ENCODE data around the gene OR4P4. TPM values are rescaled to one million over a fixed set of nuclear protein-coding genes. Genes with fewer than 3 reads are reported as not detected.

The OR4P4 gene
- not detected for polyA plus RNA-seq (ENCODE audit: insufficient read length)

DNA sequence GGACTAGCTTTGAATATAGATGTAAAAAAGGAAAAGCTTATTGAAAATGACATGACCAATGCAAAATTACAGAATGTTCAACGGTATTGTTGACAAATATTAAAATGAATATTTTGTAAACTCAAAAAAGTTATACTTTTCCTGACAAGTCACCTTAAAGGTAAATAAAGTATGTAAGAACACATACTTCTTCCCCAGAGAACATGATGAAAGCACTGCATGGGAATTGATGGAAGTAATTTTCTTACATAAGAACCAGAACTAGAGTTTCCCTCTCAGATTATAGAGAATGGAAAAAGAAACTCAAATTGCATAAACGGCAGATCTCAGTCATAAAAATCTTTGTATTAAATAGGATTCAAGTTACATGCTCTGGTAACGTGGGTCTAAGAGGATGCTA, at the start of gene OR4P4:
OR4P4 (plus strand) TSS at position 301 of the 400 bp plus-strand sequence.
- DNase-seq (ENCODE audit: low read depth), result no peak

DNA sequence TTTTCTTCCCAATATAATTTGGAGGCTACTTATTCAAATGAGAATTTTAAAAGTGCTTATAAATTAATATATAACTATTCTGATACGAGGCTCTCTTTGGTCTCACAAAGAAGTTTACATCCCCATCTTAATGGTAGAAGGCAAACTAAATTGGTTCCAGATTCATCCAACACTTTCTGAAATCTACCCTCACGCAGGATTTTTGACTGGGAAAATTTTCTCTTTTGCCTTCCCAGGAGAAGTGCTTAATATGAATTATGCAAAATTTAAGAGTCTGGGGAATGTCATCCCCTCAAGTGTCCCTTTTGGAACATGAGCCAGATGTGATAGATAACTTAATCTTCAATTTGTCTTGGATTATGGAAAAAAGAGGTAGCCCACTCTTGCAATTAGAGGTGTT, 27.4 kb upstream of the OR4P4 start, which contains the start of gene OR4C11:
OR4C11 (minus strand) TSS at position 101 of the 400 bp plus-strand sequence. CDS start 3,272 bp downstream, outside the sequence.
- DNase-seq (ENCODE audit: low read depth), result no peak

DNA sequence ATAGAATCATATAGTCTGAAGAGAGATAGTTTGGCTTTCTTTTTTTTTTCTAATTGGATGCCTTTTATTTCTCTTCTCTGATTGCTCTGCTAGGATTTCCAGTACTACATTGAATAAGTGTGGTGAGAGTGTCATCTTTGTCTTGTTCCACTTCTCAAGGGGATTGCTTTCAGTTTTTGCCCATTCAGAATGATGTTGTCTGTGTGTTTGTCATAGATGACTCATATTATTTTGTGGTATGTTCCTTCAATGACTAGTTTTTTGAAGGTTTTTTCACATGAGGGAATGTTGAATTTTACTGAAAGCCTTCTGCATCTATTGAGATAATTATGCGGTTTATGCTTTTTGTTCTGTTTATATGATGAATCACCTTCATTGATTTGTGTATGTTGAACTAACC, 10.4 kb upstream of the OR4P4 start:
- no peak for DNase-seq (ENCODE audit: low read depth)

DNA sequence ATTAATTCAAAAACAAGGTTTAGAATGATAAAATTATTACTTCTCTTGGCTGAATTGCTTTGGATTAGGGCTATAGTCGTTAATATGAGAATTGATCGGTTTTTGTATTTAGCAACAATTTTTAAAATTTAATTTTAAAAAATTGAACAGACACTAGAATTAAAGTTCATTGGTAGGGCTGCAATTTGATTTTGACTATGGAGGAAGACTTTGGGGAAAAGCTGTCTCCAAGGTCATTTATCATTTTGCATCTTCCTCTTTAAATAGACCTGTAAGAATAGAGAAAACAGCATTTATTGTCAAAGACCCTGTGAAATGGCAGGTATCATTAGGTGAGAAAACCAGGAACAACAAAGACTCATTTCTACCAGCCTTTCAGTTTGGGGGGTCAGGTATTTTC, 13.1 kb downstream of the OR4P4 start, which contains the start of gene OR4S2:
OR4S2 (plus strand) TSS at position 301 of the 400 bp plus-strand sequence. CDS start 2,577 bp downstream, outside the sequence.
- DNase-seq (ENCODE audit: low read depth), result no peak

DNA sequence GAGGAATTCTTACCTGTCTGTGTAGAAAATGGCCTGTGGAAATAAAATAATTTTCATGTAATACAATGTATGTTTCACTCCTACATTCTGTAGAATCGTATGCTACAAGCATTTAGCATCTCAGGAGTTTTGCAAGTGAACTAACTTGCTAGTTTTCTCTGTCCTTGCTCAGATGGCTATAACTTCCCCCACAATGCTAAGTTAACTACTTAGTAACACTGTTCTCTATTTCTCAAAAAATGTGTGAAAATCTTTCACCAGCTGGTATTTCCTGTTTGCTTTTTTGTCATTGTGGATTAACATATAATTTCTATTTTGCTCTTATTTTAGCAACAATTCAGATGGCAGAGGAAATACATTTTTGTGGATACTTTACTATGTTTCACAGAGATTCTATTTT, 17.6 kb downstream of the OR4P4 start:
- no peak for DNase-seq (ENCODE audit: low read depth)

DNA sequence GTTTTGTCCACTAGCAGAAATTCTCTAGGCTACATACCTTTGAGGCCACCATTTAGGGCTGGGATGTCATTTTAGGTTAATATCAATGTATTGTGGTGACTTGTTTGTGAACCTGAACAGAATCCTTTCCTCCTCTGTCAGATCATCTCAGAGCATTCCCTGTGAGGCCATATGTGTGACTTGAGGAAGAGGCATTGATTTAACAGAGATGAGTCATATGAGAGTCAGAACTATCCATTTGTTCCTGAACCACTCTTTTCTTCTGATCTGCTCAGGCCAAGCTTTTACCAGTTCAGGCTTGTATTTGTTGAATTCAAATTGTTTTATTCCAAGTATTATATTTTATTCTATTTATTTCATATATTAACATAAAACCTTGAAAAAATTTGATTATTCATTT, 20.2 kb downstream of the OR4P4 start:
- DNase-seq (ENCODE audit: low read depth), result no peak

DNA sequence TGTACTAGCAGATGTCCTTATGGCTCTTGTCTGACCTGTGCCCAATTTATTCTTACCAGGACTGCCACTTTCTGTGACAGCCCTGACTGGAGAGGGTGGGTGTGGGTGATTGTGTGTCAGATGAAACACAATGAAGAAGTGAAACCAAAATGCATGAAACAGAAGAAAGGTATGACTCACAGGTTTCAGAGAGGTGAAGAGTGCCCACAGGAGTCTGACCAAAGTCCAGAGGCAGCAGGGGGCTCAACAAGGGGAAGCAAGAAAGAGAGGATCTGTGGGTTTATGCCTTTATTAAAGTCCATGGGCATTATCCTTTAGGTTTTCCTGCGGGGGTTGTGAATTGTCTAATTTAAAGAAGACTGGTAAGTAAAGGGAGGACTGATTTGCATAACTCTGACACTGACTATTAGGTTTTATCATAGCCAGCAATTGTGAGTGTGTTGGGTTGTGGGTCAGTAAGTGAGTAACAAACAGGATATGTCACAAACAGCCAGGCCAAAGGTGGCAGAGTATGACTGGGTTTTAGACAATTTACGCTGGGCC, 23.2 kb downstream of the OR4P4 start:
- no peak for DNase-seq (ENCODE audit: low read depth)

DNA sequence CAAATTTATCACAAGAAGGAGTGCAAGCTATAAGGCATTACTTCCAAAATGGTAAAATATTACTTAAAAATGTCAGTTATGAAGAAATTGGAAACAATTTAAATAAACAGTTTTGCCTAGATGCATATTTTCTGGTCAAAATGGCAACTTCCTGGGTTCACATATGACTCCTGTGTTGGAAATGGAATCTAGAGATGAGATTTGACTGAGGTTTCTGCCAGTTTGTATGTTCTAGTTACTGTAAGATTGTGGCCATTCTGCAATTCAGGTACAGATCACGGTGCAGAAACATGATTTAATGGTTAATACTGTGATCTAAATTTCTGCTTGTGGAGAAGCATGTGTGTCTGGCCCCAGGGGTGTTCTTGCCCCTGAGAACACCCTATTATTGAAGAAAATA, 23.7 kb downstream of the OR4P4 start:
- DNase-seq (ENCODE audit: low read depth), result no peak

DNA sequence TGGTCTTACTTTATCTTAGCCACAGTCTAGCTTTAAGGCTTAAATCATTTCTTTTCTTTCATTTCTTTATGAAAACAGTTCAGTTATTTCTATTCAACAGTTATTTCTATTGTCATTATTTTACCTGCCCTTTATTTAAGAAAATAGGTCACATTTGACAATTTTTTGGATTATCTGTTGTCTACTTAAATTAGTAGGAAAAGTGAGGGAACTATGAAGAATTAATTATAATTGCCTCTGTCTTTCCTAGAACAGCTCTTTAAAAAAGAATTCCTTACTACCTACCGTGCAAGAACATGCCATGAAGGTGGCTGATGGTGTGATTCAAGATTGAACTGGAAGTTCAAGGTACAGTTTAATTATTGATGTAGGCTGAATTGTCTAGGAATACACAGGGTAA, 27.0 kb downstream of the OR4P4 start, which contains the start of gene OR4C6:
OR4C6 (plus strand) TSS at position 301 of the 400 bp plus-strand sequence. CDS start 2,966 bp downstream, outside the sequence.
- no peak for DNase-seq (ENCODE audit: low read depth)

DNA sequence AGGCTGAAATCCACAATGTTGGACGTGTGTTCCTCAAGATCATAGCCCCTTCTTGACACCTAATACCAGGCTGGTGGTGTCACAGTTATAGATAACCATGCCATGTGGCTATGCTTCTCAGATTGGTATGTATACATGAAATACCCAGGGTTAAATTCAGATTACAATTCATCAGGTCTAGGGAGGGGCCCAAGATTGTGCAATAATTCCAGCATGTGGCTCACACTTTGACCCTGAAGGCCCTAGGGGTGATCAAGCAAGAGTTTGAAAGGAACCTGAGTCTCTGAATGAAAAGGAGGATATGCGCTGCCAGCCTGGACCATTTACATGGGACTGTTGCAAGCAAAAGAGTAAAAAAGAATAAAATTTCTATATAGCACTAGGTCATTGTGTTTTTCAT, 34.5 kb downstream of the OR4P4 start:
- DNase-seq (ENCODE audit: low read depth), result no peak

DNA sequence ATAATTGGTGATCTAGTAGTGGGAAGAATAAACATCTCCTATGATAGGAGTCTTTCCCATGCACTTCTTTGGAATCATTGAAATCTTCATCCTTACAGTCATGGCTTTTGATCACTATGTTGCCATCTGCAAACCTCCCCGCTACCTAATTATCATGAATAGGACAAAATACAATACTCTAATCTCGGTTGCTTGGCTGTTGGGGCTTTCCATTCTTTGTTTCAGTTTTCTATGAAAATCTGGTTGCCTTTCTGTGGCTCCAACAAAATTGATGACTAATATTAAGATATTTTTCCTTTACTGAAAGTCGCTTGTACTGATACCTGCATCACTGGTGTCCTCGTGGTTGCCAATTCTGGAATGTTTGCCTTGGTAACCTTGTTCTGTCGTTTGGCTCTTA, 38.9 kb downstream of the OR4P4 start:
- DNase-seq (ENCODE audit: low read depth), result no peak

Other genes starting within 250 kb of the OR4P4 start
- not detected for gene OR4C15, start 80.6 kb upstream of the OR4P4 start, polyA plus RNA-seq (ENCODE audit: insufficient read length)
- not detected for gene OR4C16, start 63.0 kb upstream of the OR4P4 start, polyA plus RNA-seq (ENCODE audit: insufficient read length)
- not detected for gene OR4C11, start 27.5 kb upstream of the OR4P4 start, polyA plus RNA-seq (ENCODE audit: insufficient read length)
- gene OR4S2, start 13.2 kb downstream of the OR4P4 start, polyA plus RNA-seq (ENCODE audit: insufficient read length), result not detected
- not detected for gene OR4C6, start 27.1 kb downstream of the OR4P4 start, polyA plus RNA-seq (ENCODE audit: insufficient read length)
- not detected for gene OR5D13, start 138.3 kb downstream of the OR4P4 start, polyA plus RNA-seq (ENCODE audit: insufficient read length)
- gene OR5D14, start 160.4 kb downstream of the OR4P4 start, polyA plus RNA-seq (ENCODE audit: insufficient read length), result not detected
- gene OR5L1, start 176.3 kb downstream of the OR4P4 start, polyA plus RNA-seq (ENCODE audit: insufficient read length), result not detected
- gene OR5D18, start 184.5 kb downstream of the OR4P4 start, polyA plus RNA-seq (ENCODE audit: insufficient read length), result not detected
- gene OR5L2, start 192.1 kb downstream of the OR4P4 start, polyA plus RNA-seq (ENCODE audit: insufficient read length), result not detected
- not detected for gene OR5D16, start 203.6 kb downstream of the OR4P4 start, polyA plus RNA-seq (ENCODE audit: insufficient read length)
- gene TRIM51, start 248.2 kb downstream of the OR4P4 start, polyA plus RNA-seq (ENCODE audit: insufficient read length), result not detected

All from forelimb muscle (tissue), 1 donor.